D341Med (cell line): ENCODE measurements around the gene CNOT11.

ENCODE experiments used
- DNase-seq: peaks from one replicate; pipeline ENCODE4 v3.0.0; 2012; ENCODE audit warnings: low spot score

Gene CNOT11

GRCh38 chr2:101278925-101279324, 26.2 kb downstream of the CNOT11 start:
- no peak for DNase-seq

- DNase-seq, result no peak
Measured at GRCh38 chr2:101281482-101281881, 28.8 kb downstream of the CNOT11 start.

DNA sequence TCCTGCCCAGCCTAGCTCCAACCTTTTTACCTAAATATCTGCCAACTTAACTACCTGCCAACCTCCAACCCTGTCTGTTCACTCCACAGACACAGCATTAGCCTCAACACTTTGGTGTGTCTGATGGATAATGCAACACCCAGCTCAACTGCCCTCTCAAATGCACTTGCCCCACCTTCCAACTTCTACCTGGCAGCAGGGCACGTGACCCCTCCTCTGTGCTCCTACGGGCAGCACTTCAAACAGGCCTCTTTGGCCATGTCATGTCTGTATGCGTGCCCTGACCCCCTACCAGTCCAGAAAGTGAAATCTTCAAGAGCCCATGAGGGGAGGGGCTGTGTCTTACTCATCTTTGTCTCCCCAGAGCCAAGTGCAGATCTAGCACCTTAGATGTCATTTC, 30.3 kb downstream of the CNOT11 start:
- DNase-seq, result no peak

DNA sequence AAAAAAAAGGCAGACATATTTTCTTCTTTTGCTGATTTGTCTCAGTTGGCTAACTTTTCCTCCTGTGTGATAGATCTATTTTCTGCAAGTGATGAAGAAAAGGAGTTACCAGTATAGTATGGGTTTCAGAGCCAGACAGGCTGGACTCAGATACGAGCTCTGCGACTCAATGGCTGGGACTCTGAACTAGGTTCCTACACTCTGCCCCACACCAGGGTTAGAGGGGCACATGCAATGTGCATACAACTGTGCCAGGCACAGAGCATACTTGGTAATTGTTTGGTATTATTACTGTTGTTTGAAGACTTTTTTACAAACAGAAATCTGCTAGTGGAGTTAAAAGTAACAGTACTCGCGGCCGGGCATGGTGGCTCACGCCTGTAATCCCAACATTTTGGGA, 34.0 kb downstream of the CNOT11 start:
- DNase-seq, result no peak

GRCh38 chr2:101287303-101287702, 34.6 kb downstream of the CNOT11 start:
- DNase-seq, result no peak

DNA sequence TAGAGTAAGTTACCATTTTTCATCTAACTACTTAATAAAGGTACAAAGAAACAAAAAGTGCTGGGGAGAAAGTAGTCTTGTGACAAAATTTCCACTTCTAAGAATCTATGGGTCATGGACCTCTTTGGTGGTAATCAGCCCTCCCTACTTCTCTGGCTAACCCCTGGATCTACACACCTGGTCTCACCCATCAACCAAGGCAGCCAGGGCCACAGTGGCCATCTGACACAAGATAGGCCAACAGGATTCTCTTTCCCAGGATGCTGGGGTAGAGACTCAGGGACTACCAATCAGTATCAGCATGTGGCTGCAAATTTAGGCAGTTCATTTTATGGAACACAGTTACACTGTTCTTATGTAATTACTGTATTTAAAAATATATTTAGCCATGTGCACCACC, 38.0 kb downstream of the CNOT11 start:
- DNase-seq, result no peak

DNA sequence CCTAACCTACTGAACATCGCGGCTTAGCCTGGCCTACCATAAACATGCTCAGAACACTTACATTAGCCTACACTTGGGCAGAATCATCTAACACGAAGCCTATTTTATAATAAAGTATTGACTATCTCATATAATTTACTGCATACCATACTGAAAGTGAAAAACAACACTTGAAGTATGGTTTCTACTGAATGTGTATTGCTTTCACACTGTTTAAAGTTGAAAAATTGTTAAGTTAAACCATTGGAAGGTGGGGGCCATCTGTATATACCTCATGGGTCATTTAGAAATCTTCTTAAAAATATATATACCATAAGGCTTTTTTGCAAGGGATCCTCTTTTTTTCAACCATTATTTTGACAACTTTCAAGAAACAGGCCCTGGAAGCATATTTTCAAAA, 39.3 kb downstream of the CNOT11 start:
- DNase-seq, result no peak

DNA sequence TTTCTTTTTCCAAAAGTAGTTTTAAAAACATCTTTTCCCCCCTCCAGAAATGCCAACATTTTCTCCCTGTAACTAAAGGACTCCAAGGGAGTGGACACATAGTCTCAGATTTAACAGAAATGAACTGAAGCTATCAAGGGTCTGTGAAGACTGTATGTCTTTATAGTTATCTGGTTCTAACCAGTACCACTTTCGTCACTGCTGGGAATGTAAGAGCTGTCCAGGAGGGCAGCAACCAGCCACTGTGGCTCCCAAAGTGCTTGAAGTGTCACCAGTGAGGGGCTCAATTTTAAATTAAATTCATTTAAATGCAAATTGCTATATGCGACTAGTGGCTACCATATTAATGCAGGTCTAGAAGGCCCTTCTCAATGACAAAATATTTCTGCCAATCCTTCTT, 40.9 kb downstream of the CNOT11 start:
- no peak for DNase-seq

GRCh38 chr2:101294861-101295260, 42.2 kb downstream of the CNOT11 start:
- no peak for DNase-seq

DNA sequence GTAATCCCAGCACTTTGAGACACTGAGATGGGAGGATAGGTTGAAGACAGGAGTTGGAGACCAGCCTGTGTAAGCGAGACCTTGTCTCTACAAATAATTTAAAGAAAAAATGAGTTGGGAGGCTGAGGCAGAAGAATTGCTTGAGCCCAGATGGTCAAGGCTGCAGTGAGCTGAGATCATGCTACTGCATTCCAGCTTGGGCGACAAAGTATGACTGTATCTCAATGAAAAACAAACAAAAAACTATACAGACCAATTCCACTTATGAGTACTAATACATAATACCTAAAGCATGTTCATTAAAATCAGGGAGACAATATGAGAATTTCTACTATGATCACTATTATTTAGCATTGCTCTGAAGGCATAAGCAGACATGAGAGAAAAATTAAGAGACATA, 43.2 kb downstream of the CNOT11 start:
- no peak for DNase-seq

DNA sequence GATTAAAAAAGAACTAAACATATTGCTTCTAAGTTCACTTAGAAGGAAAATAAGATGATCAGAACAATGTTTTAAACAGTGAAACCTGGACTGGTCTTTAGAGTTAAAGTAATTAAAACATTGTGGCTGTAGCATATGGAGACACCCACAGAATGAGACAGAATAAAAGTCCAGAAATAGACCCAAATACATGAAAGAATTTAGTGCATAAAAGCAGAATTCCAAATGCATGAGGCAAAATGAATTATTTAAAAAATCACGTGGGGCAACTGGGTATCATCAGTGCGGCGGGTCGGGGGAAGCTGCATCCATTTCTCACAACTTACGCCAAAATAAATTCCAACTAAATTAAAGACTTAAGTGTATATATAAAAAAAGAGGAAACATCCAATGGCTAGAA, 43.7 kb downstream of the CNOT11 start:
- DNase-seq, result no peak

- no peak for DNase-seq
Measured at GRCh38 chr2:101297383-101297782, 44.7 kb downstream of the CNOT11 start.

- DNase-seq, result no peak
Measured at GRCh38 chr2:101299604-101300003, 46.9 kb downstream of the CNOT11 start.

- DNase-seq, result no peak
Measured at GRCh38 chr2:101300164-101300563, 47.5 kb downstream of the CNOT11 start.

- no peak for DNase-seq
Measured at GRCh38 chr2:101300836-101301235, 48.1 kb downstream of the CNOT11 start.

GRCh38 chr2:101302016-101302415, 49.3 kb downstream of the CNOT11 start:
- no peak for DNase-seq

DNA sequence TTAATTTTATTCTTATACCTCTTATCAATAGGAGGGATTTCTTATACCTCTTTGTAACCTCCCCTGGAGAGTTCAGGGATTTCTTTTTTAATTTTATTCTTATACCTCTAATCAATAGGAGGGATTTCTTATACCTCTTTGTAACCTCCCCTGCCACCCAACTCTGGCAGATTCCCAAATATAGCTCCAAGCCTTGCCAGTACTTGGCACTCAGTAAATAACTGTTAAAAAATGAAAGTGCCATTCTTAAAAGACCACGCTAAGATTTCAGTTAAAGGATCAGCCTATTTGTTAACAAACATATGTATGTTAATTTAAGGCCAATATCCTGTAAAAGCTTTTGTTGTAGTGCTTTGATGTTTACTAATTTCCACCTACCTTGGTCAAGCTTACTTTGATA, 51.0 kb downstream of the CNOT11 start:
- DNase-seq, result no peak

DNA sequence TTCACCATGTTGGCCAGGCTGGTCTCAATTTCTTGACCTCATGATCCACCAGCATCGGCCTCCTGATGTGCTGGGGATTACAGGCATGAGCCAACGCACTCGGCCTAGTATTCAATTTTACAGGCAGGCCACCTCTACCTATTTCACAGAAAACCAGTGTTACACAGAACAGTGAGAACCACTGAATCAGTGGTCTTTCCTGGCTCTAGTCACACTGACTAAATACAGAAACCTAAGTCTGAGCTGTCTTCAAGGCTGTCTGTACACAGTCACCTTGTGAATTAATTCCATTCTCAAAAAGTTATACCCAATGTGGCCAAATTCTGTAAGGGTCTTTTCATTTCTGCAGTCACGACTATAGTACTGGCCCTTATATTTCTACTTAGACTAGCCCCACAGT, 52.3 kb downstream of the CNOT11 start:
- no peak for DNase-seq

DNA sequence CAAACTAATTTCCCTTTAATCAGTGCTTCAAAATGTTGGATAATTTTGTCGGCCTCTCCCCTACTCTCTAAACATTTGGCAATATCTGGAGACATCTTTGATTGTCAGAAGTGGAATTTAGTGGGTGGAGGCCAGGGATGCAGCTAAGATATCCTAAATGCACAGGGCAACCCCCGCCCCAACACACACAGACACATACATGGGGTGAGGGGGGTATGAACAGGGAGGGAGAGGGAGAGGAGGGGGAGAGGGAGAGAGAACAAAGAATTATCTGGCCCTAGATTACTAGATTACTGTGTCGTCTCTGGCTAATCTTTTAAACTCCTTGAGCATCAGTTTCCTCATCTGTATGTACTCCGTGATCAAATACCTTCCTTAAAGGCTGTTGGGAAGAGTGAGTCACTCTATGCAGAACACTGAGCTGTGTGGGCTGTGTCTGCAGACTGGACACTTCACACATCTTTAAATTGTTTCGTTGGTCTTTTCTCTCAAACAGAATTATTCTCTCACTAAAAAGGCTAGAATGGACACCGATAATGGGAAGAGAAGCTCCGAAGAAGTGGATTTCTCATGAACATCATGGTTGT, 52.9 kb downstream of the CNOT11 start:
- DNase-seq, result no peak

- no peak for DNase-seq
Measured at GRCh38 chr2:101306410-101306809, 53.7 kb downstream of the CNOT11 start.

GRCh38 chr2:101307503-101307902, 54.8 kb downstream of the CNOT11 start:
- DNase-seq, result no peak

GRCh38 chr2:101307950-101308431, 55.3 kb downstream of the CNOT11 start:
- peak; percentile 66 for DNase-seq

- DNase-seq, result peak; percentile 100
Measured at GRCh38 chr2:101308432-101309210, 55.9 kb downstream of the CNOT11 start, which contains the start of gene RNF149. TSS of gene RNF149 (minus strand) at chr2:101308701. CDS start at chr2:101308588, 113 bp downstream.
